Stimulated activated CD4-positive, alpha-beta T cell treated with anti-CD3 and anti-CD28 coated beads, Interleukin-1b, Interleukin-23, amount 100 ng/mL, for 1 hour (primary cell): Measurements from ENCODE around the gene SIMC1.

ENCODE experiments used
- DNase-seq, 2 donors: peaks; one replicate each; pipeline ENCODE4 v3.0.0-alpha.2; 2020; ENCODE audit warnings: low read depth in 2 of 2

The SIMC1 gene

GRCh38 chr5:176388444-176389134 lies 150.4 kb downstream of the SIMC1 start, which contains the start of the genes HIGD2A and NOP16:
Gene HIGD2A (plus strand): TSS chr5:176388751. CDS start chr5:176388820, 69 bp downstream.
Gene NOP16 (minus strand): TSS chr5:176388598. CDS start chr5:176388539, 59 bp downstream.
- DNase-seq = peak; percentile 95 to 99

GRCh38 chr5:176389135-176390123 lies 151.2 kb downstream of the SIMC1 start:
- no peak for DNase-seq

DNA sequence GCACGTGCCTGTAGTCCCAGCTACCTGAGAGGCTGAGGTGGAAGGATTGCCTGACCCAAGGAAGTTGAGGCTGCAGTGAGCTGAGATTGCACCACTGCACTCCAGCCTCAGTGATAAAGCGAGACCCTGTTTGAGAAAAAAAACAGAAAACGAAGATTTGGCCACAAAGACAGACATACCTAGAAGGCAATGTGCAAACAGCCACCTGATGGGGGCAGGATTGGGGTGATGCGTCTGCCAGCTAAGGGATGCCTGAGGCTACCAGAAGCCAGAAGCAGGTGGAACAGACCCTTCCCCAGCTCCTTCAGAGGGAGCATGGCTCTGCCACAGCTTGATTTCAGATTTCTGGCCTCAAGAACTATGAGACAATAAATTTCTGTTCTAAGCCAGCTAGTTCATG lies 153.3 kb downstream of the SIMC1 start:
- DNase-seq = no peak

GRCh38 chr5:176391999-176392398 lies 153.8 kb downstream of the SIMC1 start:
- DNase-seq = no peak

DNA sequence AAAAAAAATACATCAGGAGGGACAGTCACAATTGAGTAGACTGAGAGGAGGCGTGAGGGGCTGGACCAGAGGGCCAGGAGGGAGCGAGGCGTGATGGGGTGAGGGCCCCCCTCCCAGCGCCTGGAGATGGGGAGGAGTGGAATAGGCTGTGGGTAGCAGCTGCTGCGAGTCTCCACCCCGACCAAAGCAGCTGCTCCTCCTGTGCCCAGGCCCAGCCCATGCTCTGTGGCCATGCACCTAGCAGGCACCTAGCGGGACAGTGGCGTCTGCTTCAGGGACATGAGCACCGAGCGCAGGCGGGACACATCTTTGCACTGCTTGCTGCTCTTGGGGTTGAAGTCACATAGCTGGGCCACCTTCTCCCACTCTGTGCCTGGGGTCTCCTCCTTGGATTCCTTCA lies 154.3 kb downstream of the SIMC1 start:
- no peak for DNase-seq

DNA sequence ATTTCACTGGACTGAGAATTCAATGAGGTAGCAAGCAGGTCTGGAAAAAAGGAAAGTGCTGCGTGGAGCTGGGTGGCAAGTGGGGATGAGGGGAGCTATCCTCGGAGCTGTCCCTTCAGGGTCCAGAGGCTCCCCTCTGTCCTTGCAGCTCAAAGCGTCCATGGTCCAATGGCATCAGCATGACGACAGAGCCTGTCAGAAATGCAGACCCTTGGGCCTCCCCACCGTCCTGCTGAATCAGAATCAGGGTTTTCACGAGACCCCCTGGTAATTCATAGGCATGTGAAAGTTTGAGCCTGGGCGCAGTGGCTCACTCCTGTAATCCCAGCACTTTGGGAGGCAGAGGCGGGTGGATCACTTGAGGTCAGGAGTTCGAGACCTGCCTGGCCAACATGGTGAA lies 155.9 kb downstream of the SIMC1 start:
- DNase-seq = no peak

DNA sequence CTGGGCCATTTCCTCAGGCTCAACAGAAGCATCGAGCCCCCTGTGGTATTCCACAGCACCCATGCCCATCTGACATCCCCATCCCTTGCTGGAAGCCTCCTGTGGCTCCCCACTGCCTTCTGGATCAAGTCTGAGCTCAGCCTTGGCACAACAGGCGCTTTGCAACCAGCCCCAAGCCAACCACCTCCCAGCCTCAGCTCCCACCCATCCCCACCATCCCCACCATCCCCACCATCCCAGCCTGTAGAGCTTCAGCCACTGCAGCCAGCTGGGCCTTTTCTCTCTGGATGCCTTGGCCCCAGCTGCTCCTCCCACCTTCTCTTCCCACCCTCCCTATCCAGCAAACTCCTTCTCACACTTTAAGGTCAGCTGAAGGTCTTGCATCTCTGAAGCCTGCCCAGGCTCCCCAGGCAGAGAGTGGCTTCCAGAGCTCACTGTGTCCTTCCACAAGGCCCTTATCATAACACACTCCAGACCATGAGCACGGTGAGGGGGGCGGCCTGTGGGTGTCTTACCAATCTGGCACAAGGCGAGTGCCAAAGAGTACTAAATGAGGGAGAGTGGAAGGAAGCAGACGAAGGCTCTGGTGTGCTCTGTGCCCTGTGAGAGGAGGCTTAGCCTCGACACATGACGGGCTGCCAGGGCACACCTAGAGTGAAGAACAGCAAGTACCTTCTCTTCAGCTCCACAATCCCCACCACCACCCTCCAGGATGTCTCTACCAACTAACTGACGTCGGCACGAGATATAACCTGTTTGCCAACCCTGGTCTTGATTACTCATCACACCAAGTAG lies 156.9 kb downstream of the SIMC1 start:
- DNase-seq = no peak
